HG03175 (cell line): Measurements from ENCODE around the gene MAP10.

Source experiments
- ATAC-seq: cut with Tn5 transposase; IDR thresholded peaks from one replicate; pipeline ENCODE4 v1.9.1; 2021; ENCODE audit warnings: mild to moderate bottlenecking, moderate library complexity; ENCODE audit not compliant: unreplicated experiment

Gene MAP10

DNA sequence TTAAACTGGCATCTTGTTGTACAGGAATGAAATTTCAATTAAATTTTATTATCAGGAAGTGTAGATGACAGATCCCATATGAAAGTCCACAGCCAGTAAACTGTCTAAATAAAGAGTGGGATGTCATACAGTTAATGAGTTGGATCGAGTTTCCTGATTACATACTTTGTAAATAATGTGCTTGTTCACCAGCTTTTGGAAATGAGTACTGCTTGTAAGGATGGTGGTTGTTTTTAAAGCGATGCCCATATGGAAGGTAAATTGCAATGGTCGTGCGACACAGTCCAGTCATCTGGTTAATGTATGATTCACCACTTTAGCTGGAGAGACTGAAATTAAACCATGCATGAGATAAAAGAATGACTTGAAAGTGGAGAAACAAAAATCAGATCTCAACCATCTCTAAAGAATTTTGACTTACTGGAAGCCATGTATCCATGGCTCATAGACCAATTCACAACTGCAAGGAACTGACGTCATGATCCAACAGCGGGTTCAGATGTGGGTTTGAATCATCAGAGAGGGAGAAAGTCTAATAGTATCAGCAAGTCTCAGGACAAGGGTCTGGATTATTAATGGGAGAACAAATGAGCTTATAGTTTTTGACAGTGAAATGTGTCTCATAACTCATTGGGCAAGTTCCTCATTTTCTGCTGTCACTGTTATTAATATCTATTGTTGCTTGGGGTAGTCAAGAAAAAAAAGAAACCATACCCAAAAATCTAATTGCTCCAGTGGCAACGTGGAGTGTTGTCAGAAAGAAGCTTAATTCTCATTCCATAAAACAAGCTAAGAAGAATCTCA lies 49.0 kb downstream of the MAP10 start:
- ATAC-seq = no peak

- no peak for ATAC-seq
Measured at GRCh38 chr1:232854798-232855159, 49.6 kb downstream of the MAP10 start.

GRCh38 chr1:232856541-232856940 lies 51.3 kb downstream of the MAP10 start:
- ATAC-seq = no peak
